Esophagus muscularis mucosa (tissue), 4 donors: Measurements from ENCODE around the gene BPIFB6.

Source experiments
- CTCF ChIP-seq, 3 experiments: fragments of 200-600 bp in 2 of 3; fragments of 450-650 bp in 1 of 3; sonication (generic) in 2 of 3; IDR thresholded peaks; one replicate each; pipeline ENCODE4 v1.5.1; 2017 to 2019; ENCODE audit warnings: antibody characterized with exemption in 3 of 3, mild to moderate bottlenecking in 2 of 3, moderate library complexity in 1 of 3
- EP300 ChIP-seq: sonication (generic); formaldehyde crosslinking; IDR thresholded peaks from one replicate; pipeline ENCODE4 v1.6.1; 2017; ENCODE audit warnings: antibody characterized with exemption
- POLR2AphosphoS5 ChIP-seq, 2 donors: sonication (generic); formaldehyde crosslinking; IDR thresholded peaks; one replicate each; pipeline ENCODE4 v1.6.1; 2017; ENCODE audit warnings: antibody characterized with exemption in 2 of 2

DNA sequence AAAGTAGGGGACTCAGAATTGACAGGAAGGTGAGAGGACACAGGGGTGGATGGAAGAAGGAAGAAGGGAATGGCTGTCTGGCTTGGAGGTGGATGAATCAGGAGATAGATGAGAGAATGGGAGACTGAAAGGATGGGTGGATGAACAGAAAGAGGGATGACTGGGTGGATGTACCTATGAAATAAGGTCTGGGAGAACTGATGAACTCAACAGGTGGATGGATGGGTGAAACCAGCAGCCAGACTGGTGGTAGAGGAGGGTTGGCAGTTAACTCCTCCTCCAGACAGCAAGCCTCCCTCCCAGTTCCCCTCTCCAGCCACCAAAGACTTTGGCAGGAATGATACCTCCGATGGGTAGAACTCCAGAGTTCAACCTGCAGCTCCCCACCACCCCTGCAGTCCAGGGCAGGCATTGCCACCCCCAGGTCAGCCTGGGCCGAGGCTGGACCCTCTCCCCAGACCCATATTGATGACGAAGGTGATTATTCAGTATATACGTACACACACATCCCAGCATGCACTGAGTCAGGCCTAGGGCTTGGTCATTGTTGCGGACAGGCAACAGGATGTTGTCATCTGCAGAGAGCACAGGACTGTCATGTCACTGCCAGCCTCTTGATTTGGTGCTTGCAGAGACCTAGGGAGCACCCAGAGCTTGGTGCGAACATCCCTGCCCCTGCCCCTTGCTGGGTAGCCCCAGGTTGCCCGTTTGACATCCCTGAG lies 29.2 kb upstream of the BPIFB6 start:
- no peak for TF ChIP-seq CTCF (IDR thresholded peaks at IDR 0.05)
- no peak for TF ChIP-seq EP300
- TF ChIP-seq POLR2AphosphoS5 (IDR thresholded peaks at IDR 0.05) = no peak
